ENCODE results near the gene CFL2. TPM values are rescaled to one million over a fixed set of nuclear protein-coding genes. Genes with fewer than 3 reads are reported as not detected.
A peak's percentile ranks its signal among the peaks of the same experiment; 100 is the strongest.

CFL2 gene
- total and polyA plus RNA-seq, 2 of the 13 experiments (the other 11 are each of a cell fraction or from before 2014, with no cell fraction given), result 114 to 158 TPM

GRCh38 chr14:34714320-34715126 is at the start of gene CFL2 (continued):
- no peak for TF ChIP-seq ZFP41 (CRISPR knock-in tag; IDR thresholded peaks at IDR 0.05; ENCODE audit: borderline replicate concordance)
- peak; percentile 63; the same call in 1 of the 2 replicates for TF ChIP-seq REPIN1 (CRISPR knock-in tag; IDR thresholded peaks at IDR 0.05; ENCODE audit: borderline replicate concordance, low read depth)
- peak; percentile 96 for TF ChIP-seq ZMYM4 (CRISPR knock-in tag; IDR thresholded peaks at IDR 0.05)
- peak; percentile 97 for TF ChIP-seq KLF12 (CRISPR knock-in tag; IDR thresholded peaks at IDR 0.05; ENCODE audit: borderline replicate concordance)
- no peak for TF ChIP-seq ZNF616 (CRISPR knock-in tag; IDR thresholded peaks at IDR 0.05; ENCODE audit: low read depth)
- TF ChIP-seq ZNF614 (CRISPR knock-in tag; IDR thresholded peaks at IDR 0.05; ENCODE audit: borderline replicate concordance), result peak; percentile 89; the same call in 1 of the 2 replicates
- TF ChIP-seq GZF1 (CRISPR knock-in tag; IDR thresholded peaks at IDR 0.05), result peak; percentile 65; the same call in 1 of the 2 replicates
- TF ChIP-seq ZNF724P (CRISPR knock-in tag; IDR thresholded peaks at IDR 0.05; ENCODE audit: borderline replicate concordance), result peak; percentile 89; the same call in 1 of the 2 replicates
- peak; percentile 90 for TF ChIP-seq ARNTL (CRISPR knock-in tag; IDR thresholded peaks at IDR 0.05)
- TF ChIP-seq BCL3 (CRISPR knock-in tag; IDR thresholded peaks at IDR 0.05), result peak; percentile 96
- TF ChIP-seq TOE1 (CRISPR knock-in tag; IDR thresholded peaks at IDR 0.05), result peak; percentile 50; the same call in 1 of the 2 replicates
- no peak for TF ChIP-seq SYNCRIP (IDR thresholded peaks at IDR 0.05; ENCODE audit: insufficient read depth, low read depth, low read length)
- no peak; the same call in 1 of the 2 replicates for TF ChIP-seq ZMAT5 (CRISPR knock-in tag; IDR thresholded peaks at IDR 0.05; ENCODE audit: borderline replicate concordance, low read depth)
- TF ChIP-seq NFYB (CRISPR knock-in tag; IDR thresholded peaks at IDR 0.05), result 0 out of 2 replicates have a peak, but pooled peaks have one; percentile 16
- TF ChIP-seq CEBPZ (IDR thresholded peaks at IDR 0.05; ENCODE audit: low read length), result no peak
- peak; percentile 88 for TF ChIP-seq ZNF607 (CRISPR knock-in tag; IDR thresholded peaks at IDR 0.05; ENCODE audit: borderline replicate concordance)
- no peak for TF ChIP-seq ZMYM2 (CRISPR knock-in tag; IDR thresholded peaks at IDR 0.05)
- TF ChIP-seq ZNF598 (CRISPR knock-in tag; IDR thresholded peaks at IDR 0.05; ENCODE audit: borderline replicate concordance), result peak; percentile 79; the same call in 1 of the 2 replicates
- TF ChIP-seq DPF2 (CRISPR knock-in tag; IDR thresholded peaks at IDR 0.05; ENCODE audit: borderline replicate concordance, low read depth), result no peak
- TF ChIP-seq ZNF691 (CRISPR knock-in tag; IDR thresholded peaks at IDR 0.05; ENCODE audit: borderline replicate concordance, low read depth), result peak; percentile 94
- TF ChIP-seq ZNF605 (CRISPR knock-in tag; IDR thresholded peaks at IDR 0.05), result peak; percentile 96
- peak; percentile 67 for TF ChIP-seq TAF15 (IDR thresholded peaks at IDR 0.05; ENCODE audit: low read depth, low read length, poor library complexity, severe bottlenecking)

All from HepG2 (cell line).